Vagina (tissue), 2 donors: ENCODE results near the gene CDKN2B-AS1.

ENCODE experiments used
- POLR2A ChIP-seq, 2 donors: fragments of 450-650 bp; IDR thresholded peaks; one replicate each; pipeline ENCODE4 v1.6.1; 2017; ENCODE audit warnings: antibody characterized with exemption in 2 of 2, mild to moderate bottlenecking in 2 of 2, moderate library complexity in 2 of 2
- POLR2AphosphoS5 ChIP-seq, 2 donors: sonication (generic); formaldehyde crosslinking; IDR thresholded peaks; one replicate each; pipeline ENCODE4 v1.9.0; 2017; ENCODE audit warnings: antibody characterized with exemption in 2 of 2, mild to moderate bottlenecking in 2 of 2, low read depth in 1 of 2; ENCODE audit not compliant: insufficient read depth in 1 of 2
- TF ChIP-seq, protein P1 (sequence below), 3 experiments: fragments of 450-650 bp in 2 of 3; fragments of 200-600 bp in 1 of 3; sonication (generic) in 1 of 3; IDR thresholded peaks; one replicate each; pipeline ENCODE4 v1.5.1; 2017 to 2019; ENCODE audit warnings: antibody characterized with exemption in 3 of 3, mild to moderate bottlenecking in 2 of 3, moderate library complexity in 2 of 3

DNA sequence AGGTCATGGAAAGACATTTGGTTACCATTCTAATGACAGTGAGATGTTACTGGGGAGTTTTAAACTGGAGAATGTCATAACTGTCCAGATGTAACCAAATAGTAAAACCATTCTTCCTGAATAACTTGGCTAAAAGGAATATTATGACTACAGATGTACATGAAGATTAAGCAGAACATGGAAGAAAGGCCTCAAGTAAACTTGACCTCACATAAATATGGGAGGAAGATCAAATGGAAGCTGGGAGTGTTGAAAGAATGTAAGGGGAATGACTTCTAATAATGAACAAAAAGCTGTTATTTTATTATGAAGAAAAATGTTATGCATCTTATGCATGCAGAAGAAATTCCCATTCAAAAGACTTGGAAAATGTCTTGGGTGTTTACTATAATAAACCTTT, 122.2 kb downstream of the CDKN2B-AS1 start:
- TF ChIP-seq POLR2AphosphoS5 (IDR thresholded peaks at IDR 0.05; ENCODE audit: insufficient read depth in 1 of 2, low read depth in 1 of 2) (no peak), POLR2A (IDR thresholded peaks at IDR 0.05) (no peak)
- TF ChIP-seq, protein P1, sequence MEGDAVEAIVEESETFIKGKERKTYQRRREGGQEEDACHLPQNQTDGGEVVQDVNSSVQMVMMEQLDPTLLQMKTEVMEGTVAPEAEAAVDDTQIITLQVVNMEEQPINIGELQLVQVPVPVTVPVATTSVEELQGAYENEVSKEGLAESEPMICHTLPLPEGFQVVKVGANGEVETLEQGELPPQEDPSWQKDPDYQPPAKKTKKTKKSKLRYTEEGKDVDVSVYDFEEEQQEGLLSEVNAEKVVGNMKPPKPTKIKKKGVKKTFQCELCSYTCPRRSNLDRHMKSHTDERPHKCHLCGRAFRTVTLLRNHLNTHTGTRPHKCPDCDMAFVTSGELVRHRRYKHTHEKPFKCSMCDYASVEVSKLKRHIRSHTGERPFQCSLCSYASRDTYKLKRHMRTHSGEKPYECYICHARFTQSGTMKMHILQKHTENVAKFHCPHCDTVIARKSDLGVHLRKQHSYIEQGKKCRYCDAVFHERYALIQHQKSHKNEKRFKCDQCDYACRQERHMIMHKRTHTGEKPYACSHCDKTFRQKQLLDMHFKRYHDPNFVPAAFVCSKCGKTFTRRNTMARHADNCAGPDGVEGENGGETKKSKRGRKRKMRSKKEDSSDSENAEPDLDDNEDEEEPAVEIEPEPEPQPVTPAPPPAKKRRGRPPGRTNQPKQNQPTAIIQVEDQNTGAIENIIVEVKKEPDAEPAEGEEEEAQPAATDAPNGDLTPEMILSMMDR (IDR thresholded peaks at IDR 0.05) = no peak
